Measurements from ENCODE around the gene S100A11.

S100A11 gene

DNA sequence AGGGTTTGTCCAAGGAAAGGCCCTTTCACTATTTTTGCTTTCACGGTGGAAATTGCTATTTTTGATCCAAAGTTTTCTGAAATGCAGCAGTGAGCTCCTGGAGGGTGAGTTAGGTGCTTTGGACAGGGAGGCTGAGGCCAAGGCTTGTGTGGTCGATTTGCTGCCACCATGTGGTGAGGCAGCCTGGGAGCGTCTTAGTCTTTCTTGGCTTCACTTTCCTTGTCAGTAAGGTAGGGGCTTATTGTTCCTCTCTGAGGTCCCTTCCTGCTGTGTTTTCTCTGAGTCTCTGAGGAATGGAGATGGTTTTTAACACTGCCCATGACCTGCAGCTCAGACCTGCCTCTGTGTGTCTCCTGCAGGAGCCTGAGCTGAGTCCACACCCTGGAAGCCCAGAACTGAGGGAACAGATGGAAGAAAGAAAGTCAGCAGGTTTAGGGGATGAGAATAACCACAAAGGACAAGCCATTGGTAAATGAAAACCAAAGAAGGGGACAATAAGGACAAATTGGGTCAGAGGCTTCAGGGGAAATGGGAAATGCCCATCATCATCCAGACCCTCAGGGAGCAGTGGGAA lies 23.1 kb downstream of the S100A11 start:
- Histone ChIP-seq H3K9ac (ENCODE audit: low read depth, low read length) (no peak overlapping the region), H3K4me2 (ENCODE audit: insufficient read depth, low read length) (no peak overlapping the region), H3K4me3 (ENCODE audit: low read depth in 1 of 2, low read length in 2 of 2) (no peak overlapping the region), H2AFZ (ENCODE audit: low read depth, low read length) (no peak overlapping the region), H3K36me3 (ENCODE audit: insufficient read depth, low read length) (no peaks in the 10 kb centered on the region), H3K4me1 (ENCODE audit: insufficient read depth, low read length) (peaks cover 2% of the 10 kb centered on the region; the same call in 1 of the 2 replicates), H3K27me3 (ENCODE audit: insufficient read depth, low read length, poor library complexity) (no peaks in the 10 kb centered on the region), H4K20me1 (ENCODE audit: insufficient read depth, low read length) (no peaks in the 10 kb centered on the region), H3K79me2 (ENCODE audit: insufficient read depth, low read length) (no peaks in the 10 kb centered on the region), H3K27ac (ENCODE audit: low read length) (no peak overlapping the region), H3K9me3 (ENCODE audit: insufficient read depth, low read length, severe bottlenecking) (no peaks in the 10 kb centered on the region)
- DNase-seq (peak; percentile 53), ATAC-seq (ENCODE audit: insufficient read depth, low read depth) (peak; percentile 60; the same call in 2 of the 3 replicates)
- no peak for TF ChIP-seq EZH2 (IDR thresholded peaks at IDR 0.05; ENCODE audit: borderline replicate concordance, low read depth, low read length, severe bottlenecking)
- TF ChIP-seq, protein P1, sequence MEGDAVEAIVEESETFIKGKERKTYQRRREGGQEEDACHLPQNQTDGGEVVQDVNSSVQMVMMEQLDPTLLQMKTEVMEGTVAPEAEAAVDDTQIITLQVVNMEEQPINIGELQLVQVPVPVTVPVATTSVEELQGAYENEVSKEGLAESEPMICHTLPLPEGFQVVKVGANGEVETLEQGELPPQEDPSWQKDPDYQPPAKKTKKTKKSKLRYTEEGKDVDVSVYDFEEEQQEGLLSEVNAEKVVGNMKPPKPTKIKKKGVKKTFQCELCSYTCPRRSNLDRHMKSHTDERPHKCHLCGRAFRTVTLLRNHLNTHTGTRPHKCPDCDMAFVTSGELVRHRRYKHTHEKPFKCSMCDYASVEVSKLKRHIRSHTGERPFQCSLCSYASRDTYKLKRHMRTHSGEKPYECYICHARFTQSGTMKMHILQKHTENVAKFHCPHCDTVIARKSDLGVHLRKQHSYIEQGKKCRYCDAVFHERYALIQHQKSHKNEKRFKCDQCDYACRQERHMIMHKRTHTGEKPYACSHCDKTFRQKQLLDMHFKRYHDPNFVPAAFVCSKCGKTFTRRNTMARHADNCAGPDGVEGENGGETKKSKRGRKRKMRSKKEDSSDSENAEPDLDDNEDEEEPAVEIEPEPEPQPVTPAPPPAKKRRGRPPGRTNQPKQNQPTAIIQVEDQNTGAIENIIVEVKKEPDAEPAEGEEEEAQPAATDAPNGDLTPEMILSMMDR (IDR thresholded peaks at IDR 0.05; ENCODE audit: borderline replicate concordance, extremely low read depth, low read length, poor library complexity, severe bottlenecking), result peak; percentile 81

- Histone ChIP-seq H3K4me3 (ENCODE audit: low read depth in 1 of 2, low read length in 2 of 2) (no peak overlapping the region), H3K27ac (ENCODE audit: low read length) (no peak overlapping the region), H2AFZ (ENCODE audit: low read depth, low read length) (no peak overlapping the region), H3K79me2 (ENCODE audit: insufficient read depth, low read length) (no peaks in the 10 kb centered on the region), H4K20me1 (ENCODE audit: insufficient read depth, low read length) (no peaks in the 10 kb centered on the region), H3K9me3 (ENCODE audit: insufficient read depth, low read length, severe bottlenecking) (no peaks in the 10 kb centered on the region), H3K9ac (ENCODE audit: low read depth, low read length) (no peak overlapping the region), H3K27me3 (ENCODE audit: insufficient read depth, low read length, poor library complexity) (peaks cover 24% of the 10 kb centered on the region), H3K4me1 (ENCODE audit: insufficient read depth, low read length) (peaks cover 2% of the 10 kb centered on the region; the same call in 1 of the 2 replicates), H3K4me2 (ENCODE audit: insufficient read depth, low read length) (no peak overlapping the region), H3K36me3 (ENCODE audit: insufficient read depth, low read length) (no peaks in the 10 kb centered on the region)
- no peak for ATAC-seq (ENCODE audit: insufficient read depth, low read depth)
- TF ChIP-seq, protein P1 (IDR thresholded peaks at IDR 0.05; ENCODE audit: borderline replicate concordance, extremely low read depth, low read length, poor library complexity, severe bottlenecking), result no peak
- TF ChIP-seq EZH2 (IDR thresholded peaks at IDR 0.05; ENCODE audit: borderline replicate concordance, low read depth, low read length, severe bottlenecking), result no peak
- no peak for DNase-seq
Measured at GRCh38 chr1:152009691-152010090, 27.1 kb downstream of the S100A11 start.

GRCh38 chr1:152007047-152007446 lies 29.8 kb downstream of the S100A11 start:
- no peaks in the 10 kb centered on the region for H3K36me3 ChIP-seq (ENCODE audit: insufficient read depth, low read length)
- no peak overlapping the region for H3K4me2 ChIP-seq (ENCODE audit: insufficient read depth, low read length)
- H4K20me1 ChIP-seq (ENCODE audit: insufficient read depth, low read length), result no peaks in the 10 kb centered on the region
- H3K9me3 ChIP-seq (ENCODE audit: insufficient read depth, low read length, severe bottlenecking), result no peaks in the 10 kb centered on the region
- DNase-seq (no peak), ATAC-seq (ENCODE audit: insufficient read depth, low read depth) (no peak)
- no peaks in the 10 kb centered on the region for H3K4me1 ChIP-seq (ENCODE audit: insufficient read depth, low read length)
- H3K79me2 ChIP-seq (ENCODE audit: insufficient read depth, low read length), result no peaks in the 10 kb centered on the region
- peaks cover 43% of the 10 kb centered on the region for H3K27me3 ChIP-seq (ENCODE audit: insufficient read depth, low read length, poor library complexity)
- no peak overlapping the region for H3K4me3 ChIP-seq (ENCODE audit: low read depth in 1 of 2, low read length in 2 of 2)
- H2AFZ ChIP-seq (ENCODE audit: low read depth, low read length), result no peak overlapping the region
- TF ChIP-seq, protein P1 (IDR thresholded peaks at IDR 0.05; ENCODE audit: borderline replicate concordance, extremely low read depth, low read length, poor library complexity, severe bottlenecking), result no peak
- TF ChIP-seq EZH2 (IDR thresholded peaks at IDR 0.05; ENCODE audit: borderline replicate concordance, low read depth, low read length, severe bottlenecking), result no peak
- H3K27ac ChIP-seq (ENCODE audit: low read length), result no peak overlapping the region
- no peak overlapping the region for H3K9ac ChIP-seq (ENCODE audit: low read depth, low read length)
